ENCODE results near the gene PIGV. TPM values are rescaled to one million over a fixed set of nuclear protein-coding genes. Genes with fewer than 3 reads are reported as not detected.
A peak's percentile ranks its signal among the peaks of the same experiment; 100 is the strongest.

Gene PIGV
- total and polyA plus RNA-seq, 5 donors: 3.9 to 7.3 (median 5.4) TPM

DNA sequence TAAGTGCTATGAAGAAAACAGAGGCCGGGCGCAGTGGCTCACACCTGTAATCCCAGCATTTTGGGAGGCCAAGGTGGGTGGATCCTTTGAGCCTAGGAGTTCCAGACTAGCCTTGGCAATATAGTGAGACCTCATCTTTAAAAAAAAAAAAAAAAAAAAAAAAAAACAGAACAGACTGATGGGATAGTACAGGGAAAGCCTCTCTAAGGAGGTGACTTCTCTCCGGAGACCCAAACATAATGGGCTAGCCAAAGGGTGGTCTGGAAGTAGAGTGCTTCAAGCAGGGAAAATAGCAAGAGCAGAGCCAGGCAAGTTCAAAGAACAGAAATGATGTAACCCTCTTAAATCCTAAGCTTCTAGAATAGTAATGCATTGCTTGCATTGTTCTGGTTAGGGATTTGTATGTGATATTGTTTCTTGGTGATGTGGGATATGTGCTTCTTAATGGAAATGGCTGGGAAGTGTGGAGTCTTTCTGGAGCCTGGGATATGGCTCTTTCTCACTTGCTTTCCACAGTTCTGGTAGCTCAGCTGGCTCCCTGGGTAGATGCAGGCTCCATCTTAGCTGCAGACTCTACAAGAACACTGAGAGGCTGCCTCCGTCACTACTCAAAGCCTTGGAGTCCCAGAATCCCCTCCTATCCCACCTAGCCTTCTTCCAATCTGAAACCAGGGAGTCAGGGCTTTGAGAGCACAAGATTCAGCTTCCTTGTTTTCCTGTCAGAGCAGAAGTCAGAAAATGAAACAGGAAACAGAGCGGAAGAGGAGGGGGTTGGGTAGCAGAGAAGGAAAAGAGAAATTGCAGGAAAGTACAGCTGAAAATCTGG lies 1.9 kb upstream of the PIGV start:
- H3K4me3 ChIP-seq (ENCODE audit: low read length): no peak overlapping the region
- intact Hi-C loops (cut with DNase I): loop anchor here in 3 of 4 donors (2.0 to 10.0 kb wide), 3 partner anchors 81 to 281 kb away; no protein-coding TSS in a partner anchor
- DNase-seq: no peak
- H3K4me1 ChIP-seq (ENCODE audit: control insufficient read depth, insufficient read depth, low read length): peaks cover 16% of the 10 kb centered on the region
- ATAC-seq: no peak
- no peaks in the 10 kb centered on the region for H3K27me3 ChIP-seq (ENCODE audit: control insufficient read depth, insufficient read depth)
- 66% methylated on average over 5 of the region's 5 CpGs for WGBS
- H3K27ac ChIP-seq (ENCODE audit: low read length): peak overlapping the region; percentile 98
- no peaks in the 10 kb centered on the region for H3K9me3 ChIP-seq (ENCODE audit: control insufficient read depth, low read length)

DNA sequence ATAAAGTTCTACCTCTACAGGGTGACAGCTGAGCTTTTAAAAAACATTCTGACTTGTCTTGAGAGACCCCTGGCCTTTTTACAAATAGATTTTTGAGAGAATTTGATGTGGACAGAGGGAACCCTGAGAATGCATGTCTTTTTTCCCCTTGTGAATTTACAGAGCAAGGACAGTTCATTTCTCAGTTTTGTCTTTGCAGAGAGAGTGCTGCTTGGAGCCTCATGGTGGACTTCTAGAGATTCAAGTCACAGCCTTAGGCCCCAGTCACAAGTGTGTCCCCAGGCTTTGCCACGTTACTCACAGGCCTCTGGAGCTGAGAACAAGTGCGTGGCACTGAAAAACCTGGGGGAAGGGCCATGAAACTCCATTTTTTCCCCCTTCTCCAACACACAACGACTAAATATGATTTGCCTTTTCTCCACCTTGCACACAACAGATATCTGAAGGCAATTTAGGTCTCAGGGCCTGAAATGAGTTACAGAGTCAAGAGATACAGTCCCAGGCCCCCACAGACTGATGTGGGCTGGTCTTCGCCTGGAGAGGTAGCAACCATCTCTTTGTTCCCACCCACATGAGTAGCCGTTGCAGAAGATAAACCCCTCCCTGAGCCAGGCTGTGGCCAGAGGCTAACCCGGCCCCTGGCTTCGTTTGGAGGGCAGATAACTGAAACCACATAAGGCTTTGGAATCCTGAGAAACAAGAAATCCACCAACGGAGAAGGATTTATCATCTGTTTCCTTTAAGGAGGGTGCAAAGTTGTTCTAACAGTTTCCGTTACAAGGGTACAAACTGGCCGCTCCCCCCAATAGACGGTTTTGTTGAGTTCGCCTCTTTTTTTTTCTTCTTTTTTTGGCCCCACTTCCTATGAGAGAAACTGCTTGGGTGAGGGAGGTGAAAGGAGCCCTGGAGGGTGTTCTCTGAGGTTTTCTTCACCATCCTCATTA lies 1.0 kb upstream of the PIGV start:
- DNase-seq: peak; percentile 77 to 89 (median 88)
- ATAC-seq: peak; percentile 63 to 66
- Histone ChIP-seq H3K27me3 (ENCODE audit: control insufficient read depth, insufficient read depth) (no peaks in the 10 kb centered on the region), H3K27ac (ENCODE audit: low read length) (peak overlapping the region; percentile 100), H3K4me3 (ENCODE audit: low read length) (peak overlapping the region; percentile 81), H3K4me1 (ENCODE audit: control insufficient read depth, insufficient read depth, low read length) (peaks cover 16% of the 10 kb centered on the region), H3K9me3 (ENCODE audit: control insufficient read depth, low read length) (no peaks in the 10 kb centered on the region)
- 3% methylated on average over 12 of the region's 12 CpGs for WGBS
- intact Hi-C loops (cut with DNase I): loop anchor here in 3 of 4 donors (2.0 to 10.0 kb wide), 3 partner anchors 82 to 282 kb away; no protein-coding TSS in a partner anchor

DNA sequence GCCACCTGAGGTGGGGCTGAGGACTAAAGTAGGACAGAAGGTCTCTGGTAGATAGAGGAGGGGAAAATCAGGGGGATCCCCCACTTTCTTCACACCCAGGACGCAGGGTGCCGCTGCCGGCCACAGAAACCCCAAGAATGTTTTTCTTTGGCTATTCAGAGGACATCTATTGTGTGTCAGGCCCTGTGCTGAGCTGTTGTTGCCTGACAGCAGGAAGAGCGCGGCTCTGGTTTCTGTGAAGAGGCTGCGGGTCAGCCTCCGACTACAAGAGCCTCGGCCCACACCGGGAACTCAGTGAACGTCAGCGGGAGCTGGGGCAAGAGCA lies 407 bp upstream of the PIGV start:
- peak overlapping the region; percentile 100 for H3K27ac ChIP-seq (ENCODE audit: low read length)
- peak overlapping the region; percentile 81 for H3K4me3 ChIP-seq (ENCODE audit: low read length)
- 2% methylated on average over 11 of the region's 11 CpGs for WGBS
- intact Hi-C loops (cut with DNase I): loop anchor here in 3 of 4 donors (2.0 to 10.0 kb wide), 3 partner anchors 83 to 283 kb away; no protein-coding TSS in a partner anchor
- H3K27me3 ChIP-seq (ENCODE audit: control insufficient read depth, insufficient read depth): no peaks in the 10 kb centered on the region
- H3K9me3 ChIP-seq (ENCODE audit: control insufficient read depth, low read length): no peaks in the 10 kb centered on the region
- peaks cover 16% of the 10 kb centered on the region for H3K4me1 ChIP-seq (ENCODE audit: control insufficient read depth, insufficient read depth, low read length)
- peak in 1 of 2 donors; percentile 11 for ATAC-seq
- no peak for DNase-seq

DNA sequence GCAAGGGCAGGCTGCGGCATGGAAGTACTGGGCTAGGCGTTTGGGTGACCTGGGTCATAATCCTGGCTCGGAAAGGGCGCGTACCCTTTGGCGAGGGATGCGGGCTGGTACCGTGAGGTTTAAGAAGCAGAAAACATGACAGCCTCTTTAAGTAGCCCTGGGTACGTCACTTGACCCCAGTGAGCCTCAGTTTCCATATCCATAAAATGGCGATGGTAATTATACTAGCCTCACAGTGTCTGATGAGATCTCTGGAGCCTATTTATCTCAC lies 700 bp downstream of the PIGV start:
- WGBS: 6% methylated on average over 10 of the region's 10 CpGs

DNA sequence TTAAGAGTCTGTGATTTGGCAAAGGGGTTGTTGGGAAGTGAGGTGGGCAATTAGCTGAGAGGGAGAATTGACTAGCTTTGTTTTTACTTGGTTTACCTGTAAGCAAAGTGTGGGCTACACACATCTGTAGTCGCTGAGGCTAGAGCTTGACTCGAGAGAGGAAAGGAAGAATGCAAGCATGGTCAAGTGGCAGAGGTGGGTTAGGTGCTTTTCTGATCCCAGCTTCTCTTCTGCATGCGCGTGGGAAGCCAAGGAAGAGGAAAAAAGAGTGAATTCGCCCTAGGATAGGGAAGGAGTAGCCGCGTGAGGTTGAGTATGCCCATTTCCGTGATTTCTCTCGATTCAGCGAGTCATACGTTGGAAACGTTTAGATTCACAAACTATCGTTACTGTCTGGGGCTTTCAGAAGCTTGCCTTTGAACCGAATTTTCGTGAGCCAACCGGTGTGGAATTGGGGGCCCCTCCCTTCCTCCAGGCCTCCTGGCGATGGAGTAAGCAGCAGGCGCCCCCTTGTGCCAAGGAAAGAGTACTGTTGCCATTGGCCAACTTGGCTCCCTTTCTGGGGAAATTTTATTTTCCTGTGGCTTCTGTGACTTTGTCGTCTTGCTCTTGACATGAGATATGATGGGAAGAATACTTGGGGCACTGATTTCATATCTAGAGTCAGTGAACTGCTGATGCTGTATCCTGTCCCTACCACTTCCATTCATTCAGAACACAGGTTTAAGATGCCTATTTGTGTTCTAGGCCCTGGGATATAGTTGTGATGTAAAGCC lies 1.3 kb downstream of the PIGV start:
- H3K27me3 ChIP-seq (ENCODE audit: control insufficient read depth, insufficient read depth): no peaks in the 10 kb centered on the region
- peak; percentile 48 to 63 for ATAC-seq
- peak overlapping the region; percentile 81 for H3K4me3 ChIP-seq (ENCODE audit: low read length)
- peaks cover 16% of the 10 kb centered on the region for H3K4me1 ChIP-seq (ENCODE audit: control insufficient read depth, insufficient read depth, low read length)
- WGBS: under 1% methylated on average over 19 of the region's 19 CpGs
- intact Hi-C loops (cut with DNase I): loop anchor here (1.0 to 10.0 kb wide), 6 partner anchors 84 to 284 kb away; no protein-coding TSS in a partner anchor
- H3K9me3 ChIP-seq (ENCODE audit: control insufficient read depth, low read length): no peaks in the 10 kb centered on the region
- DNase-seq: peak; percentile 89 to 93 (median 92)
- peak overlapping the region; percentile 100 for H3K27ac ChIP-seq (ENCODE audit: low read length)

More for the DNA sequence above, 700 bp downstream of the PIGV start:
- Histone ChIP-seq H3K4me1 (ENCODE audit: control insufficient read depth, insufficient read depth, low read length) (peaks cover 16% of the 10 kb centered on the region), H3K27me3 (ENCODE audit: control insufficient read depth, insufficient read depth) (no peaks in the 10 kb centered on the region), H3K4me3 (ENCODE audit: low read length) (peak overlapping the region; percentile 81), H3K27ac (ENCODE audit: low read length) (peak overlapping the region; percentile 100), H3K9me3 (ENCODE audit: control insufficient read depth, low read length) (no peaks in the 10 kb centered on the region)
- intact Hi-C loops (cut with DNase I): loop anchor here (2.0 to 10.0 kb wide), 5 partner anchors 84 to 284 kb away; no protein-coding TSS in a partner anchor
- DNase-seq: peak in 1 of 3 donors; percentile 74
- ATAC-seq: no peak

DNA sequence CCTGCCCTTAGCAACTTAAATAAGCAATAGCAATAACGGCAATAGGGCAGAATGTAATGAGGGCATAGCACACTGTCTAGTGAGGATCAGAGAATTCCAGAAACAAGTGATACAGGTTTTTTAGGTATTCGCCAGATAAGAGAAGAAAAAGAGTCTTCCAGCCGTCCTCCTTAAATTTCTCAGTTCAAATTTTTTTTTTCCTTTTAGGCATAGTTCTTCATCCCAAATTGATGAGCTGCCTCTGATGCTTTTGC lies 1.8 kb downstream of the PIGV start:
- no peaks in the 10 kb centered on the region for H3K9me3 ChIP-seq (ENCODE audit: control insufficient read depth, low read length)
- H3K27me3 ChIP-seq (ENCODE audit: control insufficient read depth, insufficient read depth): no peaks in the 10 kb centered on the region
- H3K4me3 ChIP-seq (ENCODE audit: low read length): no peak overlapping the region
- ATAC-seq (no peak), DNase-seq (no peak)
- intact Hi-C loops (cut with DNase I): loop anchor here (1.0 to 10.0 kb wide), 6 partner anchors 85 to 285 kb away; no protein-coding TSS in a partner anchor
- H3K4me1 ChIP-seq (ENCODE audit: control insufficient read depth, insufficient read depth, low read length): peaks cover 11% of the 10 kb centered on the region
- H3K27ac ChIP-seq (ENCODE audit: low read length): no peak overlapping the region
- WGBS: 69% methylated on average over 3 of the region's 3 CpGs

DNA sequence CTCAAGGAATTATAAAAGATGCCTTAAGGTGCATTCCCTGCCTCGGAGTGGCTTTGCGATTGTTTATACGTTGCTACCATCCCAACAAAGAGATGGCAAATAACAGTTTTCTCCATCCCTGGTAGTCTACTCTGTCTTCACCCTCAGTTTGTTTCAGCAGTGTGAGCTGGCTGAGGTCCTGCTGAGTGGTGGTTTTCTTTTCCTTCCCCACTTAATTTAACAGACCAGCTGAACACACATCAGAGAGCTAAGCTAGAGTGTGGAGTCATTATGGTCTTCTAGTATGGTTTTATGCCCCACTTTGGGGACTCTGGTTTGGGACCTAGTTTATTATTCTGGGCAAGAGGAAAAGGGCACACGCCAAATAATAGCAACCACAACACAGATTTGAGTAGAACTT lies 2.2 kb downstream of the PIGV start:
- H3K9me3 ChIP-seq (ENCODE audit: control insufficient read depth, low read length): no peaks in the 10 kb centered on the region
- no peak for DNase-seq
- H3K27ac ChIP-seq (ENCODE audit: low read length): no peak overlapping the region
- no peak for ATAC-seq
- H3K4me3 ChIP-seq (ENCODE audit: low read length): no peak overlapping the region
- intact Hi-C loops (cut with DNase I): loop anchor here (1.0 to 10.0 kb wide), 7 partner anchors 85 to 285 kb away; no protein-coding TSS in a partner anchor
- H3K4me1 ChIP-seq (ENCODE audit: control insufficient read depth, insufficient read depth, low read length): peaks cover 9% of the 10 kb centered on the region
- 76% methylated on average over 4 of the region's 4 CpGs for WGBS
- no peaks in the 10 kb centered on the region for H3K27me3 ChIP-seq (ENCODE audit: control insufficient read depth, insufficient read depth)

DNA sequence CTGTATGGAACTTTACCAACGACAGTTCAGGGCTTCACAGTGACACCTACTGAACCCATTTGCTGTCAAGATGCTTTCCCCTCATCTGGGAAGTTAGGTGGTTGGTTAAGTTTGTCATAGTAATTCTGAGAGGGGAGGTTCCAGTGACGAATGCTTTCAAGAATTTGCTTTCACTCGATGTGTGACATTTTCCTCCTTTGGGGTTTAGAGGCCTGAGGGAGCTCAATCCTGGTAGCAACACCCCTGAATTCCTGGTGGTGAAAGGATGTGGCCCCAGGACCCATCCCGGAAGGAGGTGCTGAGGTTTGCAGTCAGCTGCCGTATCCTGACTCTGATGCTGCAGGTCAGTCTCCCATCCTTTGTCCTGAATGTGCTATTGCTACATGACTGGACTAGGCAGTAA lies 2.8 kb downstream of the PIGV start:
- Histone ChIP-seq H3K4me1 (ENCODE audit: control insufficient read depth, insufficient read depth, low read length) (peaks cover 9% of the 10 kb centered on the region), H3K4me3 (ENCODE audit: low read length) (no peak overlapping the region), H3K9me3 (ENCODE audit: control insufficient read depth, low read length) (no peaks in the 10 kb centered on the region), H3K27me3 (ENCODE audit: control insufficient read depth, insufficient read depth) (no peaks in the 10 kb centered on the region), H3K27ac (ENCODE audit: low read length) (peak overlapping the region; percentile 46)
- DNase-seq: no peak
- intact Hi-C loops (cut with DNase I): loop anchor here in 1 of 4 donors (5.0 kb wide), 1 partner anchor 188 kb away; no protein-coding TSS in a partner anchor
- no peak for ATAC-seq
- 58% methylated on average over 5 of the region's 5 CpGs for WGBS

DNA sequence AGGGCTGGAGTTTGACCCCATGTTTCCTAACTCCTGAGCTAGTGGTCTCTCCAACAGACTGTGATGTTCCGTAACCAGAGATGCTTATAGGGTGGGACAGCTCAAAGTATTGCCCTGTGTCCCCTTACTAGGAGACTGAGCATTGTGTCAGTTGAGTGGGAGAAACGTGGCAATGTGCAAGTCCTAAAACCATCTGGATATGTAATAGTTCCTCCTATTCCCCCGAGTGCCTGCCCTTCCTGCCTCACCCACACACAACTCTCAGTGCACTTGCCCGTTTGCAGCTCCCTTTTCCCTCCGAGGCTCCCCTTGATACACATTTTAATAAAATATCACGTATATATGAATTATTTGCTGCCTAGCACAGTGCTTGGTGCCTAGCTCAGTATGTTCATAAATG lies 3.4 kb downstream of the PIGV start:
- Histone ChIP-seq H3K4me3 (ENCODE audit: low read length) (no peak overlapping the region), H3K27ac (ENCODE audit: low read length) (peak overlapping the region; percentile 46)
- no peak for ATAC-seq

DNA sequence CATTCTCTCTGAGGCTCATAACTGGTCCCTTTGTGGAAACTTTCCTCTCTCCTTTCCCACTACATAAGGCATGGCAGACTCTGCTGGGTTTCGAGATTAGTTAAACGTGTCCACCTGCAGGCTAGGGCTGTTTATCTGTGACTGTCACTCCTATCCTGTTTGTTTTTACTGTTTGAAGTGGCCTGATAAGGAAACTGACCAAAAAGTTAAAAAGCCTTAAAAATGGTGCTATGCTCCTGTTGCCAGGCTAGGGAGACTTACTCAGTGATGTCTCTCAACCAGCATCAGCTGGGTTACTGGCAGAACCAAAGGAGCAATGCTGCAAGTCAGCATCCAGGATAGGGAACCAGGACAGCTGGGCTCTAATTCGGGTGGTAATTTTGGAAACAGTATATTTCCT lies 3.9 kb downstream of the PIGV start:
- peak overlapping the region; percentile 13 for H3K27ac ChIP-seq (ENCODE audit: low read length)
- intact Hi-C loops (cut with DNase I): loop anchor here in 1 of 4 donors (5.0 kb wide), 1 partner anchor 189 kb away; no protein-coding TSS in a partner anchor
- no peak for ATAC-seq
- peaks cover 3% of the 10 kb centered on the region for H3K4me1 ChIP-seq (ENCODE audit: control insufficient read depth, insufficient read depth, low read length)
- DNase-seq: no peak
- H3K4me3 ChIP-seq (ENCODE audit: low read length): no peak overlapping the region
- H3K9me3 ChIP-seq (ENCODE audit: control insufficient read depth, low read length): no peaks in the 10 kb centered on the region
- 46% methylated on average over 3 of the region's 3 CpGs for WGBS
- H3K27me3 ChIP-seq (ENCODE audit: control insufficient read depth, insufficient read depth): no peaks in the 10 kb centered on the region

More for the DNA sequence above, 3.4 kb downstream of the PIGV start:
- Histone ChIP-seq H3K27me3 (ENCODE audit: control insufficient read depth, insufficient read depth) (no peaks in the 10 kb centered on the region), H3K9me3 (ENCODE audit: control insufficient read depth, low read length) (no peaks in the 10 kb centered on the region), H3K4me1 (ENCODE audit: control insufficient read depth, insufficient read depth, low read length) (peaks cover 5% of the 10 kb centered on the region)
- no peak for DNase-seq
- intact Hi-C loops (cut with DNase I): loop anchor here in 1 of 4 donors (5.0 kb wide), 1 partner anchor 189 kb away; no protein-coding TSS in a partner anchor
- WGBS: 42% methylated on average over 6 of the region's 6 CpGs
